Measurements from ENCODE around the gene STEEP1. TPM values are rescaled to one million over a fixed set of nuclear protein-coding genes. Genes with fewer than 3 reads are reported as not detected.

Gene STEEP1
- total RNA-seq, 1 donor from 2014 or later, result 23.1 TPM

DNA sequence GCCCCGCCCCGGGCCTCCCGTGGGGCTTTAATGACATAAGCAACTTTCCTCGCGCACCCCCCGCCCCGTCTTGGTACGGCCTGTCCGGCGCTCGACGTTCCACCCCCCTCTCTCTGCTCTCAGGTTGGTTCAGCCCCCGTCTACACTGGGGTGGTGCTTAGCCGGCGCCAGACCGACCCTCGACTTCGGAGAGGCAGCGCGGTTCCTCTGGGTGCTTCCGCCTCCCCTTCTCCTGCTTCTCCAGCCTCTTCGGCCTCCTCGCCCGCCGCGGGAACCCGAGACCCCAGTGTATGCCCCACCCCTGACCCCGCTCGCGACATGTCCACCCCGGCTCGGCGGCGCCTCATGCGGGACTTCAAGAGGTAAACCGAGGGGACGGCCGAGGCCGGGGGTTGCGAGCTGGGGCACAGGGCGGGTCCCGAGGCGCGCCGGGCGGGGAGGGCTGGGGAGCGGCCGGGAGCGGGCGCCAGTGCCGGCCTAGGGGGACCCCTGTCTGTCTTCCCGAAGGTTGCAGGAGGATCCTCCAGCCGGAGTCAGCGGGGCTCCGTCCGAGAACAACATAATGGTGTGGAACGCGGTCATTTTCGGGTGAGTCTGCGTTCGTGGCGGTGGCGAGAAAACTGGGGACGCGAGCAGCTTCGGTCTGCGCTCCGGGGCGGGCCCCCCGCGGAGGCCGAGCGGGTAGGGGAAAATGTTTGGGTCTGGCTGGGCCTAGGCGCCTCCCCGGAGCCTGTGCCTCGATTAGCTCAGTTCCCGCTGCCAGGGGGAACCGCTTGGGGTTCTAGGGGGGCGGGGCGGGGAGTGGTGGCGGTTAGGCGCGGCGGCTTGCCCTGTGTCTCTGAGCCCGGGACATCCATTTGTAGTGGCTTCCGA lies 9.4 kb upstream of the STEEP1 start, which contains the start of gene UBE2A:
UBE2A (plus strand) TSS at position 170 of the 873 bp plus-strand sequence; CDS start at position 319, 149 bp downstream.
- Histone ChIP-seq H3K27me3 (no peaks in the 10 kb centered on the region), H3K36me3 (no peaks in the 10 kb centered on the region), H3K9me3 (no peaks in the 10 kb centered on the region), H3K4me3 (peak within 1 kb of the TSS; percentile 63), H3K27ac (peak within 1 kb of the TSS; percentile 91), H3K4me1 (peaks cover 4% of the 10 kb centered on the region)
- peak; percentile 32 for TF ChIP-seq CTCF (IDR thresholded peaks at IDR 0.05)
- ATAC-seq, result peak; percentile 99
- peak; percentile 95 for DNase-seq
- intact Hi-C loops (cut with DNase I), result no loop called here

DNA sequence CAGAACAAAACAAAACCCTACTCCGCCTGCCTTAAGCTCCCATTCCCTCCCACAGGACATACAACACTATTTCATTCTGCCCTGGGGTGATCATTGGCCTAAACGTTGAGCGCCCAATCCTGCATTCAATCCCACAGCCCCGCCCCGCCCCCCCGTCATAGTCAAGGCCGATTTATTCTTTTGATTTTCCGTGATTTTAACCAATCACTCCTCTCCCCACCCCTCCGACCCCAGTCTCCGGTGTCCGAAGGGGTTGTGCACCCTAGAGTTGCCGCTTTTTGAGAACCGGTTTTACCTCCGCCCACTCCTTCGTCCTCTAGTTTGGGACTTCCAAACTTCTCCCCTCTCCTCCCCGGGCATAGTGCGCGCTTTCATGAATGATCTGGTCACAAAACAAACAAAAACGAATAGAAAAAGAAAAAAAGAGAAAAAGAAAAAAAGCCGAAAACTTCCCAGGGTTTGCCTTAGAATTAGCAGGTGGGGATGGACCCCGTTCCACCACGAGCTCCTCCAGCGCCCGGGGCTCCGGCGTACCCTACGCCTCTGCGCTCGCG lies 8.7 kb upstream of the STEEP1 start:
- H3K36me3 ChIP-seq, result no peaks in the 10 kb centered on the region
- H3K9me3 ChIP-seq, result no peaks in the 10 kb centered on the region
- H3K4me3 ChIP-seq, result peak overlapping the region; percentile 63
- ATAC-seq, result peak; percentile 34
- intact Hi-C loops (cut with DNase I), result no loop called here
- H3K27ac ChIP-seq, result peak overlapping the region; percentile 91
- peaks cover 4% of the 10 kb centered on the region for H3K4me1 ChIP-seq
- no peak for TF ChIP-seq CTCF (IDR thresholded peaks at IDR 0.05)
- H3K27me3 ChIP-seq, result no peaks in the 10 kb centered on the region
- DNase-seq, result no peak

DNA sequence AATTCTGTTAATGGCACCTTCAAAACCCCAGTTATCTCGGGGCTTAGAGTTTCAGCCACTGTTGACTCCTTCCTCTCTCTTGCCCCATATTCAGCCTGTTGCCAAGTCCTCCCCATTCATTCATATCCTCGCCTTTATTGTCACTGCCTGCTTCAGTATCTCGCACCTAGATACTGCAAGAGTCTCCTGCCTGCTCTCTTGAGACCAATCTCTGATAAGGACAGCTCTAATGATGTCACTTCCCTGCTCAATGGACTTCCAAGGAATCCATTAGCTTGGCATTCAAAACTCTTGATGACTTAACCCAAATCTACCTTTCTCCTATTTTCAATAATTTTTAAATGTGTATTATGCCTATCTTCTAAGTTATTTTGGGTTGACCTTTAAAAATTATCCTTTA lies 8.0 kb upstream of the STEEP1 start:
- no peaks in the 10 kb centered on the region for H3K36me3 ChIP-seq
- TF ChIP-seq CTCF (IDR thresholded peaks at IDR 0.05), result no peak
- H3K4me1 ChIP-seq, result peaks cover 4% of the 10 kb centered on the region
- DNase-seq (no peak), ATAC-seq (no peak)
- intact Hi-C loops (cut with DNase I), result no loop called here
- H3K9me3 ChIP-seq, result no peaks in the 10 kb centered on the region
- H3K27ac ChIP-seq, result peak overlapping the region; percentile 91
- peak overlapping the region; percentile 63 for H3K4me3 ChIP-seq
- no peaks in the 10 kb centered on the region for H3K27me3 ChIP-seq

- TF ChIP-seq CTCF (IDR thresholded peaks at IDR 0.05), result no peak
- no peak overlapping the region for H3K4me3 ChIP-seq
- DNase-seq (no peak), ATAC-seq (no peak)
- H3K9me3 ChIP-seq, result no peaks in the 10 kb centered on the region
- intact Hi-C loops (cut with DNase I), result no loop called here
- H3K27me3 ChIP-seq, result no peaks in the 10 kb centered on the region
- no peaks in the 10 kb centered on the region for H3K4me1 ChIP-seq
- no peaks in the 10 kb centered on the region for H3K36me3 ChIP-seq
- no peak overlapping the region for H3K27ac ChIP-seq
These were observed 5.2 kb upstream of the STEEP1 start for GRCh38 chrX:119570351-119570835.

DNA sequence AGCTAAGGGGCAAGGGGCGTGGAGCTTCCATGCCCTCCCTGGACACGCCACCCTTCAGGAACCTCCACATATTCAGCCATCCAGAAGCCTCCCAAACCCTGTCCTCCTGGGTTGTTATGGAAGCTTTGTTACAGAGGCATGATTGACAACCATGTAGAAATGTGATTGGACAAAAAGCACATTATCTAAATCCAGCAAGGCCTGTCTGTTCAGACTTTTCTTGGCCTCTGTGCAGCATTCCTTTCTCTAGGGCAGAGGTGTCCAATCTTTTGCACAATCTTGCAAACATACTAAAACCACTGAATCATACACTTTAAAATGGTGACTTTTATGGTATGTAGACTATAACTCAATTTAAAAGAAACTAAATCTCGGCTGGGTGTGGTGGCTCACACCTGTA lies 12.7 kb downstream of the STEEP1 start:
- ATAC-seq, result no peak
- TF ChIP-seq CTCF (IDR thresholded peaks at IDR 0.05), result no peak
- no peak overlapping the region for H3K4me3 ChIP-seq
- H3K4me1 ChIP-seq, result no peaks in the 10 kb centered on the region
- H3K27ac ChIP-seq, result no peak overlapping the region
- H3K9me3 ChIP-seq, result no peaks in the 10 kb centered on the region
- no peaks in the 10 kb centered on the region for H3K27me3 ChIP-seq
- intact Hi-C loops (cut with DNase I), result no loop called here
- DNase-seq, result no peak
- H3K36me3 ChIP-seq, result no peaks in the 10 kb centered on the region
